Activated CD8-positive, alpha-beta memory T cell treated with anti-CD3 and anti-CD28 coated beads for 4 hours (primary cell): Measurements from ENCODE around the gene PM20D2.

Experiments used
- DNase-seq, 2 donors: peaks; one replicate each; pipeline ENCODE4 v3.0.0-alpha.2; 2020; ENCODE audit warnings: low read depth in 2 of 2

The PM20D2 gene

DNA sequence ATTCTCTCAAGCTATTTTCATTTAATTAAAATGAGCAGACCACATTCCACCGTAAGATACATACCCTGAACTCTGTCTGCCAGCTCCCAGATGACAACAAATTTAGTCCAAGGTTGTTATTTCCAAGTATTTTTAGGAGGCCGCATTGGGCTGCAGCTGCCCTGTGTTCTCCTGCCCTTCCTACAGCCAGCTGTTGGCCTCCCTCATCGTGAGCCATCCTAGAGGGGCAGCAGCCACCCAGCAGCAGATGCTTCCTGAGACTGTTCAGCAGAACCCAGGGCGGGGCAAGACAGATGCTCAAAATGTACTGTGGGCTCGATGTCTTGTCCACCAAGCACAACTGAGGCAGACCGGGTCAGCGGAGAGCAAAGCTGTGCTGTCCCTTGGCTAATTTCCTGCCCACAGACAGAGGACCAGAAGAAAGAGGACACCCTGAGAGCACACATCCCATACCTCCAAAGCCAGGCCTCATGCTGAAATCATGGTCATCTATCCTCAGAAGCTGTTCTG, 54.9 kb downstream of the PM20D2 start:
- no peak for DNase-seq

DNA sequence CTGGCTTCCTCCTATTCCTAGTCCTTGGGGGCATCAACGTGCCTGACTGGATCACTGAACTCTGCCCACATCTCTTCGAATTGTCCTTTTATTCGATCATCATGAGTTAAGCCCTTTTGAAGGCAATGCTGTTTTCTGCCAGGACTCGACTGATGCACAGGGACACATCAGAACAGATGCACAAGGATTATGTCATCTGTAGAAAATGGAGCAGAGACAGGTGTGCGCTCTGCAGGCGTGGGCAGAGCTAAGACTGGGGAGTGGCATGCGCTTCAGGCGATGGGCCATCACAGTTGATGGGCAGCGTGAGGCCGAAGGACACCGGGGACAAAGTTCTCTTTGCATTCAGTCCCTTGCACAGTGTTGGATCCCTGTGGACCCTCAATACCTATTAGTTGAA, 58.2 kb downstream of the PM20D2 start:
- no peak for DNase-seq

DNA sequence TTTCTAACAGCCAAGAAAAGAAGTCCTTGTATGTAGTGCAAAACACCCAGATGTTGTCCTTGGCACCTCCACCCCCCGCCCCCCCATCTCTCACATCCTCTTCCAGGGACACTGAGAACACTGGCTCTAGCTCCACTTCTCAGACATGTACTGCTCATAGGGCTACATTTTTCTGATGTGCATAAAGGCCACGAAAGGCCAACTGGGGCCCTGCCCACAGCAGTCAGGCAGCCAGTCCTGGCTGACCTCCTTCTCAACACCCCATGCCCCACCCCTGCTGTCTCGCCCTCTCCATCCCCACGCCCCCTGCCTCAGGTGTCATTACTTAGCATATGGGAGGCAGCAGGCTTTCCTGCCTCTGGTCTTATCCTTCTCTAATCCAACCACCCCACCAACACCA, 60.0 kb downstream of the PM20D2 start:
- no peak for DNase-seq

DNA sequence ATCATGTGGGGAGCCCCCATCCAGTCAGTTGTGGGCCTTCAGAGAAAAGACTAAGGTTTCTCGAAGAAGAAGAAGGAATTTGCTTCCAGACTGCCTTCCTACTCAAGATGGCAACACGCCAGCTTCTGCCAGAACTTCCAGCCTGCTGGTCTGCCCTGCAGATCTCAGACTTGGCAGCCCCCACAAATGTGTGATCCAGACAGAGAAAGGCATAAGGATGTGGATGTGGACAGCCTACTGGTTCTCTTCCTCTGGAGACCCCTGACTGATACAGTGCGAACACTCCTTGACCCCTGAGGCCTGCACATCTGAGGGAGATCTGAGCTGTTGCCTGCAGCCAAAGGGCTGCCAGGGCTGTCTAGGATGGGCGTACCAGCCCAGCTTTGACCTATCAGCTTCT, 62.7 kb downstream of the PM20D2 start:
- no peak for DNase-seq

DNA sequence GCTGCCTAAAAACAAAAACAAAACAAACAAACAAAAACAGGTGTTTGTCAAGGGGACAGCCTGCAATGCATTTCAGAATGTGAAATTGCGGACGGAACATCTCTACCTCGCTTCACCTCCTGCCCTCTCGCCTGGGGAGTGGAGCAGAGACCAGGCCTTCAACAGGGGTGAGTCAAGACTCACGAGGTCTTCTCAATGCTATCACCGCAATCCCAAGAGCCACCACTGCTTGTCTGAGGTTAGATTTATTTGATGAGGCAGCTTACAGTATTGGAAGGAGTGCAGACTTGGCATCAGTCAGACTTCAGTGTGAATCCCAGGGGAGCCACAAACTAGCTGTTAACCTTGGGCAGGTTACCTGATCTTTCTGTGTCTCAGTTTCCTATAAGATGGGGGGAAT, 63.6 kb downstream of the PM20D2 start:
- no peak for DNase-seq

DNA sequence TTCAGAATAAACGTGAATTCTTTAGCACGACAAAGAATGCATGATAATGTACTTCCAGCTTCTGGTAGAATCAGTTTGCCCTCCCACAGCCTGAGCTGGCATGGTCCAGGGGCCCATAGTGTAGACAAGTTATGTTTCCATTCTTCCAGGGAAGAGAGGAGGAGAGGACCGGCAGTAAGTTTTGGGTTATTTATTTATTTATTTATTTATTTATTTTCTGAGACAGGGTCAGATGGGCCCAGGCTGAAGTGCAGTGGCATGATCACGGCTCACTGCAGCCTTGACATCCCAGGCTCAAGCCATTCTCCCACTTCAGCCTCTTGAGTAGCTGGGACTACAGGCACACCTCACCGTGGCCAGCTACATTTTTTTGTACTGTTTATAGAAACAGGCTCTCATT, 66.6 kb downstream of the PM20D2 start:
- no peak for DNase-seq

DNA sequence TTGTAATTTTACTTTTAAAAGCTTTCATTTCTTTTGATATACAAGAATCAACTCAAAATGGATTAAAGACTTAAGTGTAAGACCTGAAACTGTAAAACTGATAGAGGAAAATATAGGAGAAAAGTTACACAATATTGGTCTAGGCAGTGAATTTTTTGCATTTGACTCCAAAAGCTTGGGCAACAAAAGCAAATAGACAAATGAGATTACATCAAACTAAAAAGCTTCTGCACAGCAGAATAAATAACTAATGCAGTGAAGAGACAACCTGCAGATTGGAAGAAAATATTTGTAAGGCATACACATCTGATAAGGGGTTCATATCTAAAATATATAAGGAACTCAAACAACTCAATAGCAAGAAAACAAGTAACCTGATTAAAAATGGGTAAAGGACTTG, 68.3 kb downstream of the PM20D2 start:
- DNase-seq = no peak
